GM12878 (cell line): ENCODE measurements around the gene BCAS4. TPM values are rescaled to one million over a fixed set of nuclear protein-coding genes. Genes with fewer than 3 reads are reported as not detected.

Experiments
- ATAC-seq: fragments of 200-7000 bp; cut with Tn5 transposase; 3 replicates; pipeline ENCODE4 v1.9.1; 2020; ENCODE audit warnings: mild to moderate bottlenecking, moderate library complexity
- BruUV-seq: library from RNA; stranded (reverse); fragments of 400-500 nt; replicated peaks from 2 replicates; lab custom pipeline; 2021; lab: Mats Ljungman, UMichigan
- CTCF ChIA-PET: fragments of 300-600 bp; sonication (Branson Sonifier 250); formaldehyde crosslinking; extraction: SDS; loops from one replicate; lab custom pipeline; 2021; ENCODE audit warnings: inconsistent platforms; lab: Yijun Ruan, JAX
- POLR2A ChIA-PET: fragments of 350-600 bp; formaldehyde crosslinking; extraction: SDS; loops from one replicate; lab custom pipeline; 2021; ENCODE audit warnings: inconsistent platforms; lab: Charles Lee
- RAD21 ChIA-PET: fragments of 300-600 bp; sonication (Branson Sonifier 250); formaldehyde crosslinking; loops from one replicate; lab custom pipeline; 2023; ENCODE audit warnings: antibody characterized with exemption; ENCODE audit not compliant: unreplicated experiment; lab: Charles Lee
- SMC1A ChIA-PET: fragments of 300-600 bp; sonication (Branson Sonifier 250); formaldehyde crosslinking; loops from one replicate; lab custom pipeline; 2023; ENCODE audit not compliant: unreplicated experiment, uncharacterized antibody; lab: Charles Lee
- DNase-seq: peaks from one replicate; pipeline ENCODE4 v3.0.0-alpha.2; 2011; ENCODE audit warnings: low read depth, low spot score
- FAIRE-seq: peaks from 3 replicates; lab custom pipeline; 2011; peaks lifted over from hg19 to GRCh38; lab: Jason Lieb, UNC
- H2AFZ ChIP-seq: 2 replicates; pipeline ENCODE4 v1.6.0; 2011; ENCODE audit warnings: low read depth, low read length, control low read depth; ENCODE audit not compliant: control insufficient read depth
- H3K27ac ChIP-seq: 2 replicates; pipeline ENCODE4 v1.5.1; 2011; ENCODE audit warnings: control low read depth; ENCODE audit not compliant: control insufficient read depth, insufficient read depth
- H3K27me3 ChIP-seq, 2 experiments: replicated peaks in 1 of 2; 2 replicates each; pipeline versions ENCODE4 v1.6.0 to v1.6.1; 2011; ENCODE audit warnings: low read length in 1 of 2; ENCODE audit not compliant: control insufficient read depth in 2 of 2, insufficient read depth in 2 of 2
- H3K36me3 ChIP-seq, 2 experiments: 2 replicates each; pipeline ENCODE4 v1.5.1; 2011; ENCODE audit warnings: low read length in 1 of 2; ENCODE audit not compliant: control insufficient read depth in 2 of 2, insufficient read depth in 2 of 2
- H3K4me1 ChIP-seq: 2 replicates; pipeline ENCODE4 v1.6.1; 2011; ENCODE audit warnings: mild to moderate bottlenecking, low read length, moderate library complexity, mixed read lengths; ENCODE audit not compliant: control insufficient read depth, insufficient read depth
- H3K4me2 ChIP-seq: 2 replicates; pipeline ENCODE4 v1.6.0; 2011; ENCODE audit warnings: control low read depth; ENCODE audit not compliant: control insufficient read depth, insufficient read depth
- H3K4me3 ChIP-seq: fragments of 200-600 bp; sonication (generic); 2 replicates; pipeline ENCODE4 v1.5.1; 2016
- H3K79me2 ChIP-seq: 2 replicates; pipeline ENCODE4 v1.6.0; 2011; ENCODE audit warnings: low read length; ENCODE audit not compliant: control insufficient read depth, insufficient read depth
- H3K9ac ChIP-seq: 2 replicates; pipeline ENCODE4 v1.8.0; 2011; ENCODE audit warnings: low read length, control low read depth, mixed read lengths; ENCODE audit not compliant: control insufficient read depth, insufficient read depth
- H3K9me3 ChIP-seq: replicated peaks from 3 replicates; pipeline ENCODE4 v1.5.1; 2011; ENCODE audit warnings: mild to moderate bottlenecking, low read length; ENCODE audit not compliant: control insufficient read depth, insufficient read depth
- H4K20me1 ChIP-seq: 2 replicates; pipeline ENCODE4 v1.6.0; 2011; ENCODE audit not compliant: control insufficient read depth, insufficient read depth
- ATF3 ChIP-seq: IDR thresholded peaks from 2 replicates; pipeline ENCODE4 v1.6.1; 2011; ENCODE audit warnings: low read depth, mild to moderate bottlenecking, low read length, moderate library complexity, borderline replicate concordance; ENCODE audit errors: extremely low read depth
- CREM ChIP-seq: IDR thresholded peaks from 2 replicates; pipeline ENCODE4 v1.6.1; 2014; ENCODE audit warnings: antibody characterized with exemption, low read depth
- E2F8 ChIP-seq: fragments of 450-650 bp; IDR thresholded peaks from 2 replicates; pipeline ENCODE4 v1.6.1; 2018; ENCODE audit warnings: mild to moderate bottlenecking, low read depth, moderate library complexity; ENCODE audit not compliant: partially characterized antibody
- ETV6 ChIP-seq, 2 experiments: fragments of 450-650 bp in 1 of 2; IDR thresholded peaks in 1 of 2; conservative IDR thresholded peaks in 1 of 2; 2 replicates each; pipeline ENCODE4 v1.6.1; 2014; ENCODE audit warnings: antibody characterized with exemption in 1 of 2, borderline replicate concordance in 1 of 2, low read depth in 1 of 2, mild to moderate bottlenecking in 1 of 2, moderate library complexity in 1 of 2
- HSF1 ChIP-seq: fragments of 150-350 bp; IDR thresholded peaks from 2 replicates; pipeline ENCODE4 v1.6.1; 2014; ENCODE audit warnings: mild to moderate bottlenecking, low read depth, low read length
- NFIC ChIP-seq: IDR thresholded peaks from 2 replicates; pipeline ENCODE4 v1.6.1; 2012; ENCODE audit warnings: low read depth, mild to moderate bottlenecking, inconsistent platforms, low read length, moderate library complexity
- NFYB ChIP-seq: IDR thresholded peaks from 2 replicates; pipeline ENCODE4 v1.6.1; 2011; ENCODE audit warnings: low read depth, mild to moderate bottlenecking, low read length, improper control_type of control experiment, moderate library complexity; ENCODE audit not compliant: insufficient read depth
- POU2F2 ChIP-seq: IDR thresholded peaks from 3 replicates; pipeline ENCODE4 v1.6.1; 2011; ENCODE audit warnings: low read depth, mild to moderate bottlenecking, low read length, borderline replicate concordance
- SPI1 ChIP-seq: IDR thresholded peaks from 2 replicates; pipeline ENCODE4 v1.6.1; 2011; ENCODE audit warnings: low read depth, mild to moderate bottlenecking, low read length, moderate library complexity, borderline replicate concordance; ENCODE audit not compliant: insufficient read depth
- SREBF2 ChIP-seq: IDR thresholded peaks from 2 replicates; pipeline ENCODE4 v1.6.1; 2012; ENCODE audit warnings: mild to moderate bottlenecking, low read length
- USF1 ChIP-seq: IDR thresholded peaks from 2 replicates; pipeline ENCODE4 v1.6.1; 2011; ENCODE audit warnings: borderline replicate concordance, low read depth, mild to moderate bottlenecking, moderate library complexity, mixed read lengths, low read length; ENCODE audit not compliant: insufficient read depth; ENCODE audit errors: extremely low read length
- ZBTB11 ChIP-seq: fragments of 450-650 bp; formaldehyde crosslinking; IDR thresholded peaks from 2 replicates; pipeline ENCODE4 v1.5.0; 2022; ENCODE audit warnings: mild to moderate bottlenecking, missing genetic modification characterization
- ZNF24 ChIP-seq: fragments of 450-650 bp; IDR thresholded peaks from 2 replicates; pipeline ENCODE4 v1.6.1; 2017; ENCODE audit warnings: antibody characterized with exemption, mild to moderate bottlenecking
- WGBS: methylation state at CpG from one replicate; pipeline ENCODE4 v1.1.6; 2016; ENCODE audit warnings: low lambda C conversion rate; ENCODE audit not compliant: insufficient replicate concordance, insufficient coverage; ENCODE audit errors: missing lambda C conversion rate; 5-methylcytosine and 5-hydroxymethylcytosine counted together
- in situ Hi-C: fragments of 300-500 bp; cut with MboI; formaldehyde crosslinking; loops from 9 replicates; pipeline ENCODE4 v1.14.3; 2018; ENCODE audit warnings: mixed read lengths
- intact Hi-C: fragments of 100-400 bp; cut with micrococcal nuclease; formaldehyde crosslinking; loops from one replicate; pipeline ENCODE4 v1.14.2; 2022; ENCODE audit not compliant: unreplicated experiment
- polyA plus RNA-seq, 11 experiments: library from polyadenylated mRNA; depleted of rRNA in 4 of 11; unstranded in 6 of 11; stranded (reverse) in 5 of 11; fragments of >200 nt; fragmentation: Nextera tagmentation in 4 of 11; fragmentation: Illumina TruSeq in 1 of 11; extraction: Ambion mirVana in 4 of 11; extraction: Trizol in 1 of 11; gene quantifications; 1 replicate in 1 of 11; 2 replicates in 10 of 11; pipeline versions ENCODE4 v1.2.1 to v1.2.3, GENCODE V29; 2011 to 2016; ENCODE audit warnings: inconsistent platforms in 2 of 11, missing spikeins in 2 of 11, low read depth in 1 of 11
- total RNA-seq, 4 experiments: library from RNA; depleted of rRNA in 3 of 4; stranded (reverse); fragments of >200 nt in 3 of 4; fragmentation: Illumina TruSeq in 1 of 4; extraction: Trizol in 1 of 4; gene quantifications; 2 replicates each; pipeline versions ENCODE4 v1.2.1 to v1.2.3, GENCODE V29; 2013 to 2021

The BCAS4 gene
- total and polyA plus RNA-seq, 10 of the 15 experiments (the other 5 are each of a cell fraction or from before 2014, with no cell fraction given): 14.8 to 214 (median 65.3) TPM

GRCh38 chr20:50856475-50857041, 61.7 kb downstream of the BCAS4 start:
- in situ Hi-C loops: no loop called here
- CTCF ChIA-PET: interaction anchor here (1.1 kb wide), 1 partner anchor 33 kb away, joined by 3 read pairs; no protein-coding TSS in a partner anchor
- intact Hi-C loops: no loop called here
- SMC1A ChIA-PET: no interaction called here
- Histone ChIP-seq H4K20me1 (no peaks in the 10 kb centered on the region), H3K4me2 (no peak overlapping the region), H3K79me2 (no peaks in the 10 kb centered on the region), H3K27me3 (no peaks in the 10 kb centered on the region), H2AFZ (no peak overlapping the region), H3K9ac (no peak overlapping the region), H3K9me3 (no peaks in the 10 kb centered on the region), H3K36me3 (peaks cover 0 to 4% of the 10 kb centered on the region in 2 experiments; a peak in 1 of 4 replicates), H3K27ac (no peak overlapping the region), H3K4me1 (peaks cover 3% of the 10 kb centered on the region; the same call in 1 of the 2 replicates), H3K4me3 (no peak overlapping the region)
- over 99% methylated on average over 5 of the region's 5 CpGs for WGBS
- RAD21 ChIA-PET: interaction anchor here (0.7 kb wide), 1 partner anchor 30 kb away, joined by 3 read pairs; no protein-coding TSS in a partner anchor
- POLR2A ChIA-PET: no interaction called here
- no TSS peak for BruUV-seq
- DNase-seq (no peak), FAIRE-seq (no peak), ATAC-seq (no peak)
- TF ChIP-seq POU2F2 (no peak), SREBF2 (no peak), CREM (no peak), NFYB (no peak), ATF3 (no peak), USF1 (no peak), ZNF24 (no peak), ZBTB11 (CRISPR knock-in tag) (no peak), ETV6 (conservative IDR thresholded peaks at IDR 0.05 in 1 of 2, IDR thresholded peaks at IDR 0.05 in 1 of 2; ENCODE audit: borderline replicate concordance in 1 of 2, low read depth in 1 of 2) (no peak), E2F8 (no peak), SPI1 (no peak), NFIC (no peak), HSF1 (no peak)
